Common myeloid progenitor, CD34-positive (primary cell): ENCODE measurements around the gene ENPP7.

Experiments used
- CTCF ChIA-PET: fragments of 350-600 bp; sonication (Branson Sonifier 250); formaldehyde crosslinking; loops from one replicate; lab custom pipeline; 2021; ENCODE audit warnings: antibody characterized with exemption; lab: Charles Lee
- POLR2A ChIA-PET: fragments of 350-600 bp; sonication (Branson Sonifier 250); formaldehyde crosslinking; loops from one replicate; lab custom pipeline; 2021; ENCODE audit warnings: antibody characterized with exemption; lab: Charles Lee
- DNase-seq, 3 donors: peaks; one replicate each; pipeline versions ENCODE4 v3.0.0 to v3.0.0-alpha.2; 2013
- H3K27ac ChIP-seq, 2 experiments: 1 replicate in 1 of 2; 2 replicates in 1 of 2; pipeline ENCODE4 v1.7.0; 2013; ENCODE audit warnings: inconsistent platforms in 2 of 2, low read length in 2 of 2, mild to moderate bottlenecking in 2 of 2, low read depth in 1 of 2, moderate library complexity in 1 of 2; ENCODE audit not compliant: severe bottlenecking in 2 of 2, insufficient read depth in 1 of 2, poor library complexity in 1 of 2
- H3K27me3 ChIP-seq, 5 experiments: replicated peaks in 2 of 5; 1 replicate in 3 of 5; 2 replicates in 2 of 5; pipeline versions ENCODE4 v1.6.1 to v1.7.0; 2013; ENCODE audit warnings: low read length in 4 of 5, mild to moderate bottlenecking in 2 of 5, moderate library complexity in 2 of 5, inconsistent platforms in 1 of 5; ENCODE audit not compliant: insufficient read depth in 5 of 5, control insufficient read depth in 4 of 5
- H3K36me3 ChIP-seq, 4 experiments: 1 replicate in 2 of 4; 2 replicates in 2 of 4; pipeline versions ENCODE4 v1.6.1 to v1.7.0; 2013; ENCODE audit warnings: low read length in 3 of 4, control low read depth in 1 of 4, mild to moderate bottlenecking in 1 of 4; ENCODE audit not compliant: control insufficient read depth in 4 of 4, insufficient read depth in 4 of 4
- H3K4me1 ChIP-seq, 4 experiments: 1 replicate in 3 of 4; 2 replicates in 1 of 4; pipeline versions ENCODE4 v1.6.1 to v1.7.1; 2013; ENCODE audit warnings: low read length in 3 of 4, mild to moderate bottlenecking in 3 of 4, control low read depth in 1 of 4, inconsistent platforms in 1 of 4, moderate library complexity in 1 of 4; ENCODE audit not compliant: control insufficient read depth in 4 of 4, insufficient read depth in 4 of 4; ENCODE audit errors: control extremely low read depth in 1 of 4
- H3K4me3 ChIP-seq, 7 experiments: 1 replicate in 4 of 7; 2 replicates in 3 of 7; pipeline versions ENCODE4 v1.5.1 to v1.7.0; 2013; ENCODE audit warnings: mild to moderate bottlenecking in 7 of 7, low read length in 6 of 7, moderate library complexity in 6 of 7, inconsistent platforms in 2 of 7, low read depth in 2 of 7, control low read depth in 1 of 7; ENCODE audit not compliant: insufficient read depth in 4 of 7, control insufficient read depth in 1 of 7; ENCODE audit errors: extremely low read depth in 1 of 7
- H3K9me3 ChIP-seq, 5 experiments: 1 replicate in 4 of 5; 2 replicates in 1 of 5; pipeline versions ENCODE4 v1.6.1 to v1.7.1; 2013; ENCODE audit warnings: low read length in 4 of 5, mild to moderate bottlenecking in 2 of 5, inconsistent platforms in 1 of 5, low read depth in 1 of 5, moderate library complexity in 1 of 5; ENCODE audit not compliant: control insufficient read depth in 4 of 5, insufficient read depth in 2 of 5; ENCODE audit errors: control extremely low read depth in 1 of 5
- WGBS: methylation state at CpG from one replicate; pipeline ENCODE4 v1.1.5; 2013; ENCODE audit not compliant: insufficient coverage; 5-methylcytosine and 5-hydroxymethylcytosine counted together

Gene ENPP7

DNA sequence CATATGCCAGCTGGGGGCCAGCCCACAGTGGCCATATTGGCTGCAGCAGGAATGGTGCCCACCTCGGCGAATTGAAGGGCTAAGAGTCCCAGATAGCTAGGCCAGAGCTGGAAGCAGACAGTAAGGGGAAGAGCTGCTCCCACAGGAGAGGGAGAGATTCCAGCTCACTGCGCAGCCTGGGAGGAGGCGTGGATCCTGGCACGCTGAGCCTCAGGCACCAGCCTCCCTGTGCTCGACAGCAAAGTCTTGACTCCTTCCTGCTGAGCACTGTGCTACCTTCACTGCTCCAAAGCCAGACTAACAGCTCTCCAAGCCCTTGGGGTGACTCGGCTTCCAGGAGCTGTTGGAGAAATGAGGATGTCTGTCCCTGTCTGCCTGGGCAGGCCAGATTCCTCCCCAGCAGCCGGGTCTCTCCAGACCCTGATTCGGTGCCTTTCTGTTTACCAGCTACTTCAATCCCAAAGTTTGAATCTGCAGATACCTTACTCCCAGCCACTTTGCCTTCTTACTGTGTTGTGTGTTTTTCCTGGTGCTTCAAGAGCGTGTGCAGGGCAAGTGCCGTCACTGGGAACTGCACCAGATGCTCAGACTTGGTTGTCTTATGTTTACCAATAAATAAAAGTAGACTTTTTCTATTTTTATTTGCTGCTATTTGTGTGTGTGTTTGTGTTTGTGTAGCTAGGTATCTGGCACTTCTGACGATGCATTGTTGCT, 56.3 kb downstream of the ENPP7 start:
- Histone ChIP-seq H3K27me3 (peaks cover 0 to 39% (median 17%) of the 10 kb centered on the region in 5 experiments), H3K36me3 (peaks cover 0 to 50% (median 33%) of the 10 kb centered on the region in 4 experiments), H3K4me1 (peaks cover 0 to 40% (median 35%) of the 10 kb centered on the region in 4 experiments), H3K4me3 (no peak overlapping the region), H3K9me3 (no peaks in the 10 kb centered on the region), H3K27ac (no peak overlapping the region)
- no peak for DNase-seq
- 92% methylated on average over 7 of the region's 12 CpGs for WGBS
- CTCF ChIA-PET = interaction anchor here (0.6 to 1.8 kb wide), 7 partner anchors 11 to 480 kb away, joined by 3 to 5 read pairs (median 3); no protein-coding TSS in a partner anchor
- POLR2A ChIA-PET = interaction anchor here (0.5 to 0.6 kb wide), 3 partner anchors 40 to 225 kb away, joined by 3 to 5 read pairs (median 4); no protein-coding TSS in a partner anchor

DNA sequence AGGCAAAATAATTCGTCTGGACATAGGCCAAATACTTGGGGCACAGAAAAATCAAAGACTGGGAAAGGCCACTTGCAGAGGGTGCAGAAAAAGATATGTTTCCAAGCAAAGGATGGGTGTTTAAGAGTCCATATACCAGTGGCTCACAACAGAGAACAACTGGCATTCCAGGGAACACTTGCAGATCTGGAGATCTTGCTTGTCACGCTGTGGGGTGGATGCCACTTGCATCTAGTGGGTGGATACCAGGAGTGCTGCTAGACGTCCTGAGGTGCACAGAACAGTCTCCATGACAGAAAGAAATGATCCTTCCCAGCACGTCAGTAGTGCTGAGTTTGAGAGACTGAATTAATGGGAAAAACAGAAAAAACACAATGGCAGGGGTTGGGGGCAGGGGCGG, 57.7 kb downstream of the ENPP7 start:
- POLR2A ChIA-PET = no interaction called here
- CTCF ChIA-PET = interaction anchor here (0.6 to 2.9 kb wide), 12 partner anchors 10 to 182 kb away, joined by 3 to 20 read pairs (median 6); partner anchors contain the start of gene CBX2
- H3K27me3 ChIP-seq = peaks cover 0 to 52% (median 24%) of the 10 kb centered on the region in 5 experiments

GRCh38 chr17:79788989-79789942, 58.5 kb downstream of the ENPP7 start:
- CTCF ChIA-PET = interaction anchor here (0.6 to 2.9 kb wide), 23 partner anchors 10 to 204 kb away, joined by 3 to 20 read pairs (median 4); partner anchors contain the start of gene CBX2
- 16% methylated on average over 44 of the region's 52 CpGs for WGBS
- Histone ChIP-seq H3K4me3 (peak overlapping the region in 6 of 7 experiments; percentile 15 to 64 (median 58)), H3K27ac (no peak overlapping the region), H3K4me1 (peaks cover 0 to 39% (median 25%) of the 10 kb centered on the region in 4 experiments), H3K27me3 (peaks cover 0 to 58% (median 27%) of the 10 kb centered on the region in 5 experiments), H3K9me3 (no peaks in the 10 kb centered on the region), H3K36me3 (peaks cover 0 to 34% (median 21%) of the 10 kb centered on the region in 4 experiments)
- no peak for DNase-seq
- POLR2A ChIA-PET = interaction anchor here (0.7 kb wide), 1 partner anchor 43 kb away, joined by 3 read pairs; no protein-coding TSS in a partner anchor

More for the DNA sequence above, 57.7 kb downstream of the ENPP7 start:
- Histone ChIP-seq H3K36me3 (peaks cover 0 to 39% (median 25%) of the 10 kb centered on the region in 4 experiments), H3K9me3 (no peaks in the 10 kb centered on the region), H3K4me3 (no peak overlapping the region), H3K4me1 (peaks cover 0 to 39% (median 25%) of the 10 kb centered on the region in 4 experiments), H3K27ac (no peak overlapping the region)
- no peak for DNase-seq
- WGBS = 100% methylated on average over 2 of the region's 5 CpGs

DNA sequence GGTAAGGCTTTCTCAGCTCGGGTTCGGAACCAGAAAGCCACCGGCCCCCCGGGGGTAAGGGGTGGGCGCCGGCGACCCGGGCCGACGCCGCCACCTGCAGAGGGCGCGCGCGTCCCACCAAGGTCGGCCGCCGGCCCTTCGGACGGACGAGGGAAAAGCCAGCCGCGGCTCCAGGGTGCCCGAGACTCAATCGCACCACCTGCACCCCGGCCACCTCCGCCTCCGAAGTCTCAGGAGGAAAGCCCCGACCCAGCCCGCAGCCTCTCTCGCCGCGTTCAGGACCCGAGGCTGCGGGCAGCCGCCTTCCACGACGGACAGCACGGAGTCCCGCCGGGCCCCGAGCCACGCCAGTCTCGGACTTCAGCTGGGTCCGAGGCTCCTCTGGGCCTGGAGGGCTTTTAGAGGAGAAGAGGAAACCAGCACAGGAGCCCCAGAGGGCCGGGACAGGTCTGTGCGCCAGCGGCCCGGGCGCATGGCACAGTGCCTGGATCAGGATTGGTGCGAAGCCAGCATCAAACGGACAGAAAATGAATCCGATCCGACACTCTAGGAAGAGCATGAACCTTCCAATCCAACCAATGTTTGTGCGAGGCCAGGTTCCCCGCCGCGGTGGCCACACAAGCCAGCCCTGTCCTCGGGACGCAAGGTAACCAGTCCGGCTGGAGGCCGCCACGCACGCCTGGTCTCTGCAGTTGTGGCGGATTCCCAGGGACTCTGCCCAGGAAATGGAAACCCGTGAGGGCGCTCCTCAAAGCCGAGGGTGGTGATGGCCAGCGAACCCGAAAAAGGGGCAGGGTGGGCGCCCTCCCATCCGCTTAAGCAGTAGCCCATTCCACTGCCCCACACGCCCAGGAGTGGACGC, 59.4 kb downstream of the ENPP7 start:
- ChIA-PET POLR2A (no interaction called here), CTCF (interaction anchor here (0.7 to 3.3 kb wide), 22 partner anchors 9 to 203 kb away, joined by 3 to 20 read pairs (median 4); partner anchors contain the start of gene CBX2)
- H3K36me3 ChIP-seq = peaks cover 0 to 34% (median 18%) of the 10 kb centered on the region in 4 experiments
- peaks cover 0 to 39% (median 26%) of the 10 kb centered on the region in 4 experiments for H3K4me1 ChIP-seq
- no peak for DNase-seq
- H3K4me3 ChIP-seq = peak overlapping the region in 5 of 7 experiments; percentile 17 to 64 (median 59)
- H3K27ac ChIP-seq = no peak overlapping the region
- no peaks in the 10 kb centered on the region for H3K9me3 ChIP-seq
- 11% methylated on average over 70 of the region's 74 CpGs for WGBS
- peaks cover 0 to 58% (median 27%) of the 10 kb centered on the region in 5 experiments for H3K27me3 ChIP-seq

DNA sequence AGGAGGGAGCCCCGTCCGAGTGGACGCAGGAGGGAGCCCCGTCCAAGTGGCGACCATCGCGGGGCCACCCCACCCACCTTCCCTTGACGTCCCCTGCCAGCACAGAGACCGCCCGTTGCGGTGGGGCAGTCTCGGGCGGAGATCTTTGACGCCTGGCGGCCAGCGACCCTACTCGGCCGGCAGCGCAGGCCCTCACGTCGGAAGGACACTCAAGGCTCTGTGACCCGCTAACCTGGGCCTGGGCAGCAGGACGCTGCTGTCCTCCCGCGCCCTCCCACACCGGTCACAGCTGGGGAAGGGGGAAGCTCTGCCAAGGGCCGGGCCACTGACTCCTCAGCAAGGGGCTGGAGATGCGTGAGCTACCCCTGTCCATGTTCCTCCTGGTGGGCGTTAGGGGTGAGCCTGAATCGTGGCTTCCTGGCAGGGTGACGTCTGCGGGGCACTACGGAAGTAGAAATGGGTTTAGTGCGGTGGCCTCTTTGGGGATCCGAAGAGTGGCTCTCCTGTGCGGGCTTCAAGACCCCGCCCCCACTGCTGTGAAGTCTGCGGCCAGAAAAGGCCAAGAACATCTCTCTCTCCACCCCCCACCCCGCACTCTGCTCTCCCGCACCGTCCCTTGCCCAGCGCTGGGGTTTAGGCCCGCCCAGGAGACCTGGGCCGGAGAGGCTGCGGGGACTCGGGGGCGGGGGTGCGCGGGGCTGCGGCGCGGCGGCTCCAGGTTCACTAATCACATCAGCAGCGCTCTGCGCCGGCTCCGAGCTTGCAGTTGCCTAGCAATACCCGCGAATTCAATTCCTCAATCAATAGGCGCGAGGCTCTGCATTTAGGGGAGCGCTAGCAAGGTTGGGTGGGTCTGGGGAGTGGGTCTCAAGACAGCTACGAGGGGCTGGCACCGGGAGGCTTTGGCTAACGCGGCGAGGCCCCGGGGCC, 60.3 kb downstream of the ENPP7 start:
- Histone ChIP-seq H3K36me3 (peaks cover 0 to 25% (median 13%) of the 10 kb centered on the region in 4 experiments), H3K4me3 (peak overlapping the region in 2 of 7 experiments; percentile 23 to 26), H3K27ac (no peak overlapping the region), H3K9me3 (no peaks in the 10 kb centered on the region), H3K4me1 (peaks cover 0 to 43% (median 32%) of the 10 kb centered on the region in 4 experiments), H3K27me3 (peaks cover 0 to 58% (median 27%) of the 10 kb centered on the region in 5 experiments)
- ChIA-PET POLR2A (interaction anchor here (0.6 kb wide), 1 partner anchor 208 kb away, joined by 5 read pairs; no protein-coding TSS in a partner anchor), CTCF (interaction anchor here (1.1 to 3.3 kb wide), 9 partner anchors 13 to 179 kb away, joined by 3 to 20 read pairs (median 4); partner anchors contain the start of genes CBX2 and CBX4)
- peak in 2 of 3 donors; percentile 65 to 67 for DNase-seq
- WGBS = 6% methylated on average over 58 of the region's 68 CpGs
